ENCODE results near the gene LHX2. TPM values are rescaled to one million over a fixed set of nuclear protein-coding genes. Genes with fewer than 3 reads are reported as not detected.

LHX2 gene
- total and polyA plus RNA-seq, 2 of the 4 experiments (the other 2 are of a cell fraction) = not detected

DNA sequence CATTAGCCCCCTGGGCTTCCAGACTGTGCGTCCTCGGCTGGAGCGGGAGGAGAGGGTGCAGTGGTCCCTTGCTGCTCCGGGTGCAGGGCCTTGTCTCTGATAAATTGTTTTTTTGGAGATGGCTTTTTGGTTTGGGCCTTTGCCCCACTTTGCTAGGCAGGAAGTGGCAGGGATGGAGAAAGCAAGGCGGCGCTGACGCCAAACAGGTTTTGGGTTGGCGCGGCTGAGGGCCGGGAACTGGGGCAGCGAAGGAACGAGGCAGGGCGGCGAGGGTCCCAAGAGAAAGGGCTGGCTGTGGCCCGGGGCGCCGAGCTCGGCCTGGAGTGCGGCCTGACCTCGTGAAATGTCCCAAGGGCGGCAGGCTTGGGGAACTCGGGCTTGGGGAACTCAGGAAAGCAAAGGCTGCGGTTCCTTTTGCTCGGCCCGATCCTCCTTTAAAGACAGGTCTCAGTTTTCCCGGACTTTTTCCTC lies 4.1 kb downstream of the LHX2 start:
- Histone ChIP-seq H3K4me1 (ENCODE audit: control insufficient read depth, insufficient read depth, low read length) (peaks cover 2% of the 10 kb centered on the region; the same call in 1 of the 2 replicates), H3K56ac (ENCODE audit: extremely low read depth, insufficient read depth, low read length) (no peak overlapping the region), H2BK120ac (ENCODE audit: low read depth, low read length) (no peak overlapping the region), H3K4me3 (ENCODE audit: insufficient read depth, low read depth, low read length) (no peak overlapping the region), H2AK9ac (replicated peaks; ENCODE audit: low read depth, low read length, poor library complexity) (no peak overlapping the region), H4K8ac (ENCODE audit: low read depth in 2 of 2, low read length in 2 of 2) (no peak overlapping the region), H3K79me1 (ENCODE audit: low read depth in 1 of 2, low read length in 2 of 2) (no peaks in the 10 kb centered on the region), H3K18ac (ENCODE audit: low read depth, low read length) (no peak overlapping the region), H4K91ac (ENCODE audit: insufficient read depth, low read depth, low read length) (no peak overlapping the region), H3K9me3 (ENCODE audit: control insufficient read depth, insufficient read depth, low read length) (peaks cover 12% of the 10 kb centered on the region), H3K4ac (ENCODE audit: low read depth, low read length) (no peak overlapping the region), H3K23ac (ENCODE audit: low read depth, low read length) (no peak overlapping the region), H3K4me2 (ENCODE audit: low read depth, low read length) (no peak overlapping the region), H2BK5ac (ENCODE audit: low read depth, low read length, poor library complexity, severe bottlenecking) (no peak overlapping the region), H2AFZ (replicated peaks; ENCODE audit: low read length, poor library complexity) (no peak overlapping the region), H2AK5ac (ENCODE audit: low read depth, low read length) (no peak overlapping the region), H3K9ac (ENCODE audit: low read depth, low read length) (no peak overlapping the region), H3K9me1 (ENCODE audit: insufficient read depth, low read length) (no peaks in the 10 kb centered on the region), H3K27ac (ENCODE audit: insufficient read depth, low read length) (no peak overlapping the region), H4K20me1 (ENCODE audit: insufficient read depth, low read length) (peaks cover 11% of the 10 kb centered on the region; the same call in 1 of the 2 replicates), H4K5ac (ENCODE audit: low read depth, low read length) (no peak overlapping the region), H2BK15ac (ENCODE audit: low read depth, low read length) (no peak overlapping the region), H3K14ac (replicated peaks; ENCODE audit: low read depth, low read length) (no peak overlapping the region), H2BK20ac (ENCODE audit: low read depth, low read length) (no peak overlapping the region), H3K27me3 (ENCODE audit: control insufficient read depth, insufficient read depth, low read length) (peaks cover 95% of the 10 kb centered on the region), H3K36me3 (ENCODE audit: control insufficient read depth, insufficient read depth, low read length) (no peaks in the 10 kb centered on the region)
- no peak for TF ChIP-seq RCOR1 (IDR thresholded peaks at IDR 0.05; ENCODE audit: insufficient replicate concordance, low read length)
- TF ChIP-seq MXI1 (IDR thresholded peaks at IDR 0.05; ENCODE audit: borderline replicate concordance, low read depth, low read length) = no peak
- TF ChIP-seq, protein P1, sequence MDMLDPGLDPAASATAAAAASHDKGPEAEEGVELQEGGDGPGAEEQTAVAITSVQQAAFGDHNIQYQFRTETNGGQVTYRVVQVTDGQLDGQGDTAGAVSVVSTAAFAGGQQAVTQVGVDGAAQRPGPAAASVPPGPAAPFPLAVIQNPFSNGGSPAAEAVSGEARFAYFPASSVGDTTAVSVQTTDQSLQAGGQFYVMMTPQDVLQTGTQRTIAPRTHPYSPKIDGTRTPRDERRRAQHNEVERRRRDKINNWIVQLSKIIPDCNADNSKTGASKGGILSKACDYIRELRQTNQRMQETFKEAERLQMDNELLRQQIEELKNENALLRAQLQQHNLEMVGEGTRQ (IDR thresholded peaks at IDR 0.05; ENCODE audit: low read depth, low read length) = no peak
- TF ChIP-seq, protein P2, sequence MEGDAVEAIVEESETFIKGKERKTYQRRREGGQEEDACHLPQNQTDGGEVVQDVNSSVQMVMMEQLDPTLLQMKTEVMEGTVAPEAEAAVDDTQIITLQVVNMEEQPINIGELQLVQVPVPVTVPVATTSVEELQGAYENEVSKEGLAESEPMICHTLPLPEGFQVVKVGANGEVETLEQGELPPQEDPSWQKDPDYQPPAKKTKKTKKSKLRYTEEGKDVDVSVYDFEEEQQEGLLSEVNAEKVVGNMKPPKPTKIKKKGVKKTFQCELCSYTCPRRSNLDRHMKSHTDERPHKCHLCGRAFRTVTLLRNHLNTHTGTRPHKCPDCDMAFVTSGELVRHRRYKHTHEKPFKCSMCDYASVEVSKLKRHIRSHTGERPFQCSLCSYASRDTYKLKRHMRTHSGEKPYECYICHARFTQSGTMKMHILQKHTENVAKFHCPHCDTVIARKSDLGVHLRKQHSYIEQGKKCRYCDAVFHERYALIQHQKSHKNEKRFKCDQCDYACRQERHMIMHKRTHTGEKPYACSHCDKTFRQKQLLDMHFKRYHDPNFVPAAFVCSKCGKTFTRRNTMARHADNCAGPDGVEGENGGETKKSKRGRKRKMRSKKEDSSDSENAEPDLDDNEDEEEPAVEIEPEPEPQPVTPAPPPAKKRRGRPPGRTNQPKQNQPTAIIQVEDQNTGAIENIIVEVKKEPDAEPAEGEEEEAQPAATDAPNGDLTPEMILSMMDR (conservative IDR thresholded peaks at IDR 0.05; ENCODE audit: low read depth, low read length) = no peak
- TF ChIP-seq RAD21 (IDR thresholded peaks at IDR 0.05; ENCODE audit: low read length) = no peak
- ChIA-PET POLR2A (ENCODE audit: unreplicated experiment) (no interaction called here), CTCF (interaction anchor here (0.6 kb wide), 1 partner anchor 36 kb away, joined by 3 read pairs; no protein-coding TSS in a partner anchor)
- BruUV-seq (replicated peaks) = no TSS peak
- dilution Hi-C loops (cut with HindIII; ENCODE audit: low sequenced_read_pairs, unreplicated experiment) = no loop called here
- intact Hi-C loops (cut with micrococcal nuclease) = no loop called here
- DNase-seq = no peak
- ATAC-seq (ENCODE audit: low read depth) = no peak
- in situ Hi-C loops (cut with MboI; ENCODE audit: low sequenced_read_pairs) = no loop called here
- WGBS, 2 experiments (ENCODE audit: extremely low coverage in 2 of 2, insufficient read length in 1 of 2) = 12% methylated on average over 17 of the region's 26 CpGs; no CpG with 5 or more reads in 1 of the 2 experiments
